ENCODE data around the gene GBA2.

The GBA2 gene

DNA sequence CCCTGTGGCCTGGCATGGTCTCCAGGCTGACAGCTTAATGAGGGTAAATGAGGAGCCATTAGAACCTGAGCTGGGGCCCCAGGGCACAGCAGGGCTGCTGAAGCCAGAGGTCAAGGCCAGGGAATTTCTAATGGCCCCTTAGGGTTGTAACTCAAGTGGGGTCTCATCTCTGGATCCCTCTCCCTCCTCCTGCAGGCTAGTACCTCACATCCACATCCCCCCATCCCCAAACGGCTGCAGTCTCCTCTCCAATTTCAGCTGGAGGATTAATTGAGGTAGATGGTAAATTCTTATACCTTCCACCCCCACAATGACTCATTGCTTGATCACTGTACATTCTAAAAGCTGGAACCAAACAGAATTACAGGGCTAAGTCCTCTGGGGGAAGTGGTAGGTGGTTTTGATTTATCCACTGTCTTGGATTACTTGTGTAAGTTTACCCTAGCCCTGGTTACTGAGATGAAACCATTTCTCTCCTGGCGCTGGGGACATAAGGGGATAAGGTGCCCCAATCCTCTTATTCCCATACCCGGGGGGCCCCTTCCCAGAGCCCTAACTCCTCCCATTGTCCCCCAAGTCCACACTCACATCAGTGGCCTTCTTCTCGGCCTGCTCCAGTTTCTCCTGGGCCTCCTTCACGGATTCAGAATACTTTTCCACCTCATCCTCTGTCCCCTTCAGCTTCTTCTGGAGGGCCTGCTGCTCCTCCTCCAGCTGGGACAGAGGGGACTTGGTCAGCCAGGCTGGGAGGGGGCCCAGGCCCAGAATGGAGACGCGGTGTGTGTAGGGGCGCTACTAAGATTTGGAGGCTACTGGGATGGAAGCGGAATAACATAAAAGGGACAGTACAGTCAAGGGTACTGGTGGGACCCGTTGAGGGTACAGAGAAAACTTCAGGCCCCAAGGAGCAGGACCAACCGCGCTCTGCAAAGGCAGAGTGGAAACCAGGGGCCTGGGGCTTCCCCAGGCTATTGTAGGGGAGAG is 60.2 kb downstream of the GBA2 start:
- no peak for DNase-seq

DNA sequence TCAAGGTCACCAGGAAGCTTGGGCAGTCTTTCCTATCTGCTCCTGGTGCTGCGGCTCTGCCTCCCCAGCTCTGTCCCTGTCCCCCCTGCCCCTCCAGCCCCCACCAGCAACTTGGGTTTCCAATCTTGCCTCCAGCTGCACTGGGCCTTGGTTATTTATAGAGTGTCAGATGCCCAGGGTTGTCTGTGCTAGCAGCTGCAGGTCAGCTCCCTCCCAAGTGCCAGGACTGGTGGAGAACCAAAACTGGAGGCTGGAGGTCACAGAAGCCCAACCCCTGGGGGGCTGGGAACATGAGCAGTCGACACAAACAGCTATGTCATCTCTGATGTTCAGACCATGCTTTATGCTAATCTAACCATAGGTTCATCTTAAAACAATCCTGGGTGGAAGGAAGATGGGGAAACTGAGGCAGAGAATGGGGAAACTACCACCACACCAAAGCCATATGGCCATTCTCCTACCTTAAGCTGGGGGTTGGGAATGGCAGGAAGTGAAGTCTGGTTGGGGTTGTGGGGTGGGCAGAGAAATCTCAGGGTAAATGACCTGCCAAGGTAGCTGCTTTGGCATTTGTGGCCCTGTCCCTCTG is 61.0 kb downstream of the GBA2 start:
- no peak for DNase-seq

DNA sequence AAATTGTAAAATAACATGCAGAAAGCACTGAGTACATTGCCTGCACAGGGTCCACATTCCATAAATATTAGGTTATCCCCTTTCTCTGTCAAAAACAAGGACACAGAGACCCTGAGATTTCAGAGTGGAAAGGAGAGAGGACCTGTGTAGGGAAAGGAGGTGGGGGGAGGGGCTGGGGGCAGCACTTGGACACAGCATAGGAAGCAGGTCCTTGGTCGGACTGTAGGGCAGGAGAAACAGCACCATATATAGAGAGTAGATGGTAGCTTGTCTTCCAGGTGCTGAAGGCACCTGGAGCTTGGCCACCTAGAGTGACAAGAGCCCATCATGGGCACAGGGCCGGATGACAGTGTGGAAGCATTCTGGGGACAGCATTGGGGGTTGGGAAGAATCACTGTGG is 61.7 kb downstream of the GBA2 start:
- no peak for DNase-seq

Data from DMS79 treated with DMSO at 0.1 percent for 48 hours (cell line).